NCI-H1436 treated with DMSO at 0.1 percent for 48 hours (cell line): Measurements from ENCODE around the gene SPAG9.

ENCODE experiments used
- DNase-seq: peaks from one replicate; lab custom pipeline; 2025; lab: John Stamatoyannopoulos, UW

The SPAG9 gene, protein sequence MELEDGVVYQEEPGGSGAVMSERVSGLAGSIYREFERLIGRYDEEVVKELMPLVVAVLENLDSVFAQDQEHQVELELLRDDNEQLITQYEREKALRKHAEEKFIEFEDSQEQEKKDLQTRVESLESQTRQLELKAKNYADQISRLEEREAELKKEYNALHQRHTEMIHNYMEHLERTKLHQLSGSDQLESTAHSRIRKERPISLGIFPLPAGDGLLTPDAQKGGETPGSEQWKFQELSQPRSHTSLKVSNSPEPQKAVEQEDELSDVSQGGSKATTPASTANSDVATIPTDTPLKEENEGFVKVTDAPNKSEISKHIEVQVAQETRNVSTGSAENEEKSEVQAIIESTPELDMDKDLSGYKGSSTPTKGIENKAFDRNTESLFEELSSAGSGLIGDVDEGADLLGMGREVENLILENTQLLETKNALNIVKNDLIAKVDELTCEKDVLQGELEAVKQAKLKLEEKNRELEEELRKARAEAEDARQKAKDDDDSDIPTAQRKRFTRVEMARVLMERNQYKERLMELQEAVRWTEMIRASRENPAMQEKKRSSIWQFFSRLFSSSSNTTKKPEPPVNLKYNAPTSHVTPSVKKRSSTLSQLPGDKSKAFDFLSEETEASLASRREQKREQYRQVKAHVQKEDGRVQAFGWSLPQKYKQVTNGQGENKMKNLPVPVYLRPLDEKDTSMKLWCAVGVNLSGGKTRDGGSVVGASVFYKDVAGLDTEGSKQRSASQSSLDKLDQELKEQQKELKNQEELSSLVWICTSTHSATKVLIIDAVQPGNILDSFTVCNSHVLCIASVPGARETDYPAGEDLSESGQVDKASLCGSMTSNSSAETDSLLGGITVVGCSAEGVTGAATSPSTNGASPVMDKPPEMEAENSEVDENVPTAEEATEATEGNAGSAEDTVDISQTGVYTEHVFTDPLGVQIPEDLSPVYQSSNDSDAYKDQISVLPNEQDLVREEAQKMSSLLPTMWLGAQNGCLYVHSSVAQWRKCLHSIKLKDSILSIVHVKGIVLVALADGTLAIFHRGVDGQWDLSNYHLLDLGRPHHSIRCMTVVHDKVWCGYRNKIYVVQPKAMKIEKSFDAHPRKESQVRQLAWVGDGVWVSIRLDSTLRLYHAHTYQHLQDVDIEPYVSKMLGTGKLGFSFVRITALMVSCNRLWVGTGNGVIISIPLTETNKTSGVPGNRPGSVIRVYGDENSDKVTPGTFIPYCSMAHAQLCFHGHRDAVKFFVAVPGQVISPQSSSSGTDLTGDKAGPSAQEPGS (N-terminal part only)

DNA sequence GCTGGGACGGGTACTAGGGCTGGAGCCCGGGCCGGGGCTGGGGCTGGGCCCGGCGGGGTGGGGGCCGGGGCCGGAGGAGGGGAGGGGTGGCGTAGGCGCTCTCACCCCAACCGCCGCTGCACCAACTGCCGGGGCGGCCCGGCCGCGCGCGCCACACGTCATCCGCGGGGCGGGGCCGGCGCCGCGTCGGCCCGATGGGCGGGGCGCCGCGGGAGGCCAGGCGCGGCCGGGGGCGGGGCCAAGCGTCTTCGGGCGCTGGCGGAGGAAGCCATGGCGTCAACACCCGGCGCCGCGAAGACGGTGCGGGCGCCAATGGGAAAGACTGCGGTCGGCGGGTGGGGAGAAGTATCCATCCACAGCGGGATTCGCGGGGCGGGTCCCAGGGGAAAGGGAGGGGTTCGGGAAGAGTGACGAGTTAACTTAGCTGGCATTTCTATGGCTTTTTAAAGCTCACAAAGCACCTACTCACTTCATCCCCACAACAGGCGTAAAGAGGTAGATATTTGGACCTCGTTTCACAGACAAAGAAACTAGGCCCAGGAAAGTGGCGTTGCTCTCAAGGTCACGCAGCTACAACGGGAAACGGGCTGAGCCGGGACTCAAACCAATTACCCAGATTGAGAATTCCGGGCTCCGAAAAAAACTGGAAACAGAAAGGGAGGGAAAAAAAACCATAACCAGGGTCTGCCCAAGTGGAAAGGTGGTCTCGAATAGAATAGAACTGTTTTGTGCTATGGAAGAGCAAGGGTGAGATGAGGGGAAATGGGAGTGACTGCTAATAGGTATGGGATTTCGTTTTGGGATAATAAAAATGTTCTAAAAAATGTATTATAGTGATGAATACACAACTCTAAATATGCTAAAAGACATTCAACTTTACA, at the start of gene SPAG9:
SPAG9 (minus strand) TSS at position 130 of the 881 bp plus-strand sequence. CDS start 212 bp downstream, outside the sequence.
- peak; percentile 89 for DNase-seq

DNA sequence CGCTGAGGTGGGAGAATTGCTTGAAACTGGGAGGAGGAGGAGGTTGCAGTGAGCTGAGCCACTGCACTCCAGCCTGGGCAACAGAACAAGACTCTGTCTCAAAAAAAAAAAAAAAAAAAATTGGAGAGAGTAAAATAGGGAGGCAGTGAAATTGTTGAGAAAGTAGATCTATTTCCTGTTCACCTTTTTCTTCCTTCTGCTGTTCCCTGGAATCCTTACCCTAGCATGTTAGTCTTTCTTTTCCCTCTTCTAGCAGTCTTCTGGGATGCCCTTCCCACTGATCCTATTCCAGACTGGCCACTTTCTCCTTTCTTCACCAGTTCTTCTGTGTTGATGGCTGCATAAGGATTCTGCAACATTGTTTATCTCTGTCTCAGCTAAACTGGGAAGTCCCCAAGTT, 48.7 kb upstream of the SPAG9 start:
- DNase-seq = no peak

DNA sequence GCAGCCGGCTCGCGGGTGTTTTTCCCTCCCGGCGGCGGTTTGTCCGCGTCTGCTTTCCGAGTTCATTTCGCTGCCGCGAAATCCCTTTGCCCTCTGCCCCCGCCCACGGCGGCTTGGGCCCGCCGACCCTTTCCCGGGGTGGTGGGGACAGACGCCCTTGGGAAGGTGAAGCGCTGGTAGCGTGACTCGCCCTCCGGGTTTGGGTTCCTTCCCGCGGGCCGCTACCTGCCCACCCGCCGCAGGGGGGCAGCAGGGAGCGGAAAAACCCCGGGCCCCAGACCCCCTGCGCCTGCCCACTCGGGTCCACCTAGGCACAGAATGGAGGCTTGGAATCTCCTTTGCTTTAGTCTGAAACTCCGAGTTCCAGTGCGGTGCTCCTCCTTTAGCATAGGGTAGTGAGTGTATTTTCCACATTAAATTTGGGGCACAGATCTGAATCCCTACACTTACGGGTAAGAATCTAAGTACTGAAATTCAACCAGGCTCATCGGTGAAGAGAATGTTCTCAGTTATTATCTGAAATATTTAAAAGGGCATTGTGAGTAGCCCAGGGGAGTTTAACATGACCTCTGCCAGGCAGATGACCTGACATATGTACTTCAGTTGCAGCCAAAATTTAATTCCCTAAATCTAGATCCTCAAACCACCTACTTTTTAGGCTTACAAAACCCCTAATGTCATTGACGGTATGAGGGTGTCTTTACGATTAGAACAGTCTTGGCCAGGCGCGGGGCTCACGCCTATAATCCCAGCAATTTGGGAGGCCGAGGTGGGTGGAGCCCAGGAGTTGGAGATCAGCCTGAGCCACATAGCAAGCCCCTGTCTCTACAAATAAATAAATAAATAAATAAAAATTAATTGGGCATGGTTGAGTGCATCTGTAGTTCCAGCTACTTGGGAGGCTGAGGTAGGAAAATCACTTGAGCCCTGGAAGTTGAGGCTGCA, 46.6 kb upstream of the SPAG9 start:
- DNase-seq = no peak

DNA sequence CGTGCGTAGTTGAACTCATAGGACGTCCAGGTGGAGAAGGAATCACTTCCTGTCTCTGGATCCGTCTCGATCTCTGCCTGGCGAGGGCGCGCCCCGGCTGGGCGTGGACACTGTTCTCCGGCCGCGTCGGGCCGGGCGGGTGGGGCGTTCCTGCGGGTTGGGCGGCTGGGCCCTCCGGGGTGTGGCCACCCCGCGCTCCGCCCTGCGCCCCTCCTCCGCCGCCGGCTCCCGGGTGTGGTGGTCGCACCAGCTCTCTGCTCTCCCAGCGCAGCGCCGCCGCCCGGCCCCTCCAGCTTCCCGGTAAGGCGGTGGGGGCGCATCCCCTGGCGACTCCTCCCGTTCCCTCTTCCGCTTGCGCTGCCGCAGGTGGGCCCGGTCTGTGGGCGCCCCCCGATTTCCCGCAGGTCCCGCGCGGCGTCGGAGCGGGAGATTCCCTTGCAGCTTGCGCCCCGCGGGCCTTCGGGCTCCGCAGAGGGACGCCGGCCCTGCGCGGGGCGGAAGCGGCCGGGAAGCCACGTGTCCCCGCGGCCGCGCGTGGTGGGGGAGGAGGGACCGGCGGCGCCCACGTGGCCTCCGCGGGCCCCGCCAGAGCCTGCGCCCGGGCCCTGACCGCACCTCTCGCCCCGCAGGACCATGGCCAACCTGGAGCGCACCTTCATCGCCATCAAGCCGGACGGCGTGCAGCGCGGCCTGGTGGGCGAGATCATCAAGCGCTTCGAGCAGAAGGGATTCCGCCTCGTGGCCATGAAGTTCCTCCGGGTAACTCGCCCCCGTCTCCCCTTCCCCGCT, 45.7 kb upstream of the SPAG9 start, which contains the start of gene NME2:
NME2 (plus strand) TSS at position 214 of the 789 bp plus-strand sequence; CDS start at position 634, 420 bp downstream.
- DNase-seq = peak; percentile 71

DNA sequence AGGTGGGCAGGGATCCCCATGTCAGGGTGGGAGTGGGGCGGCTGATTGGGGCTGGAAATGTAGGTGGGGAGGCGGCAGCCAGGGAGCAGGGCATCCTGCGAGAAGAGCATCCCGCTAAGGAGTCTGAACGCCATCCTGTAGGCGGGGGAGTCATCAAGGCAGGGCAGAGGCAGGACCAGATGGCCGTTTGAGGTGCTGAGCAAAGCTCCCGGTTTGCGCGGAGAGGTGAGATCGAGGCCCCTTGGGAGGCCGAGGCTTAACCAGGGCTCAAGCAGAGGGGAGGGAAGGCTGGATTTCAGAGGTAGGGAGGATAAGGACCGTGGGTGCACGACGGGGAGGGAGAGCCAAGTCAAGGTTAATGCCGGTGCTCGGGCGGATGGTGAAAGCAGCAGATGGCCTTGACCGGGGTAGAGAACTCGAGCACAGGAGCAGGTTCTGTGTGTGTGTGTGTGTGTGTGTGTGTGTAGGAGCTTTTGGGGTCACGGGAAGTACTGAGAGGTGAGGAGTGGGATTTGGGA, 45.1 kb upstream of the SPAG9 start:
- no peak for DNase-seq

DNA sequence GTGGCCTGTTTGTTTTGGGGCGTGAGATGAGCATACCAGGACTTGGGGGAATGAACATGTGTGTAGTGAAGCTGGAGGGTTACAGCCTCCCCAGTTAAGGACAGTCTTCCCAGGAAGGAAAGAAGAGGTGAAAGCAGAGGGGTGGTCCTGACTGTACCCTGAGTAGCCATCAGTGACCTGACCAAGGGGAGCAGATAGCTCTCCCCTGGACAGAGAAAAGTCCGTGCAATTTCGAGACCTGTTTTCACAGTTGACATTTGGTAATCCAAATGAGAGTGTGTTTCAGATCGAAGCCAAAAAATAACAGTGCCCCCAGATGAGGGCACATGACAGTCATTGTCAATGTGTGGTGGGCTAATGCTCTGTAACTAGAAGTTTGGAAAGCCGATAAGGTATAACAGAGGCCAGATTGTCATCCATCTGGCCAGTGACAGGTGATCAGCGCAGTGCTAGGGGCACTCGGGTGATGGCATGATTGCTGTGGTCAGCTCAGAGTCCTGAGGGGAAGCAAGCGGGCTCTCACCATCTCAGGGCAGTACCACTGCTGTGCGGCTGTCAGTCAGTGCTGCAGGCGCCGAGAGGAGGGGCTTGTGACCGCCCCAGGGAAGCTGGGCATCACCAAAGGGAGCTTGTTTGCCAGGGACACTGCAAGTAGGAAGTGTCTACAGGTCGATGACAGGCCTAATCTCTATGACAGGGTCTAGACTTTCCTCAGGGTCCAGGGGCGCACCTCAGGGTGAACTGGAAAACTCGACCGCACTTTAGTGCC, 44.4 kb upstream of the SPAG9 start:
- no peak for DNase-seq

DNA sequence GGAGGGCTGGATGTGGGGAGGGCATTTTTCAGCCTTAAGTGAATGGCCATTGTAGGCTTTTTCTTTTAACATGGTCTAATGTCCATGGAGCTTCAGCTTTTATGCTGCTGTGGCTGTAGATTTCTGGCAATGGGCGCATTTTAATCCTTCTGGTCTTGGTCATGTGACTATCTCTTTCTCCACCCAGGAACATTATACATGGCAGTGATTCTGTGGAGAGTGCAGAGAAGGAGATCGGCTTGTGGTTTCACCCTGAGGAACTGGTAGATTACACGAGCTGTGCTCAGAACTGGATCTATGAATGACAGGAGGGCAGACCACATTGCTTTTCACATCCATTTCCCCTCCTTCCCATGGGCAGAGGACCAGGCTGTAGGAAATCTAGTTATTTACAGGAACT, 40.9 kb upstream of the SPAG9 start:
- no peak for DNase-seq

DNA sequence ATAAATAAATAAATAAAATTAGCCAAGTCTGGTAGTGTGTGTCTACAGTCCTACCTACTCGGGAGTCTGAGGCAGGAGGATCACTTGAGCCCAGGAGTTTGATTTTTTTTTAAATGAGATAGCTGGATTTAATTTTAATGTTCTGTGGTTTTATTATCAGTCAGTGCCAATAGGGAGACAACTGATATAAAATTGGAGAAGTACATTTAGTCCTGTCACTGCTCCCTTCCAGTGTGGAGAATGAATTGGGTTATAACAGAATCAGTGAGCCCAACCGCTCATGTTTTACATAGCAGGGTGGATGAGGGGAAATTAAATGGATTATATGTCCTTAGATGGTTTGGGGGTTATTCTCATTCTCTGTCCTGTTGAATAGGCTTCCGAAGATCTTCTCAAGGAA, 38.9 kb upstream of the SPAG9 start:
- DNase-seq = no peak

DNA sequence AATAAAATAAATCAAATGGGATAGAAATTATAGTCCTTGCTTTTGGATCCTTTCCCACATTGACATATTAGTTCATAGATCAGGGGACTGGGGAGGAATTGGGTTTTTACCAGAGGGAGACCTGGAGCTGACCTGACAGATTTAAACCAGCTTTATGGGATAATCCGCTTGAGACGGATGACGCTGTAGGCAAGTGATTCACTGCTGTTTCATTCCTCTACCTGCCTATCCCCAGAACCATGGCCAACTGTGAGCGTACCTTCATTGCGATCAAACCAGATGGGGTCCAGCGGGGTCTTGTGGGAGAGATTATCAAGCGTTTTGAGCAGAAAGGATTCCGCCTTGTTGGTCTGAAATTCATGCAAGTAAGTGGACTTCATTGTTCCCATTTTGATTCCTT, 34.7 kb upstream of the SPAG9 start:
- no peak for DNase-seq

DNA sequence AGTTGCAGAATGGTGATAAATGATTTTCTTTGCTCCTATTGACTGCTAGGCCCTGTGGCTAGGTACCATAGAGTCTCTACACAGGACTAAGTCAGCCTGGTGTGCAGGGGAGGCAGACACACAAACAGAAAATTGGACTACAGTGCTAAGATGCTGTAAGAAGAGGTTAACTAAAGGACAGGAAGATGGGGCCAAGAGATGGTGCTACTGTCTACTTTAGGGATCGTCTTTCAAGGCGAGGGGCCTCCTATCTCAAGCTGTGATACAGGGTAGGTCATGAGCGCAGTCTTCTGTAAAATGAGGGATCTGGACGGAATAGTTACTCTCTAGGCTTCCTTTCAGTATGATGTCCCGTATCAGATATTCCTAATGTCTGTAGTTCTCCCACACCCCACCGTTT, 33.5 kb upstream of the SPAG9 start:
- no peak for DNase-seq

DNA sequence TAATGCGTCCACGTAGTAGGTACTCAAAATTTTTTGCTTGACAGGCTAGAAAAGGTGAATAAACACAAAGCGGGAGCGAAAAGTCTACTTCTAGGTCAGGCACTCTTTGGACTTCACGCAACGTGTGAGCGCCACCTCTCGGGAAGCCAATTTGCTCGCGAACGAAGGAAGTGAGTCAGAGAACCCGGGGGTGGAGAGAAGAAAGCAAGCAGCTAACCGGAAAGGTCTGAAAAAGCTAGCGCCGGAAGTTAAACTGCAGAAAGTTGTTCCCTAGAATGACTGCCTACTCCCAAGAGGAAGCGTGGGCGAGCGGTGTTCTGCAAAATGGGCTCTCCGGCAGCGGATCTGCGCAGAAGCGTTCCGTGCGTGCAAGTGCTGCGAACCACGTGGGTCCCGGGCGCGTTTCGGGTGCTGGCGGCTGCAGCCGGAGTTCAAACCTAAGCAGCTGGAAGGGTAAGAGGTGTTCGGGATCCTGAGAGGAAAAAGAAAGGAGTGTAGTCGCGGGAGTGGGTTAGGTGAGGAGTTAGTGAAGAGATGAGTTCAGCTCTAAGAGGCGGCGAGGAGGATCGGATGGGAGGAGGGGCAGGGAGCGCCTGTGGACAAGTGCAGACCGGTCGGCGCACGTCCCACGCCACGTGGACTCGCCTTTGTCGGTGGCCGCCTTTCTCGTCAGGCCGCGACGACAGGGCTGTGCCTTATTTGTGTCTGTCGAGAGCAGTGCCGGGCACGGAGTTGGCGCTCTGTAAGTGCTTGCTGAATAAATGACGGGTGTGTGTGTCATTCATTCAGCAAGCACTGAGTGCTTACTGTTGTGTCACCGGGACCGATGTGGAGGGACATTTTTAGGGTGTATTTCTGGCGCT, 32.8 kb upstream of the SPAG9 start, which contains the start of gene NME1:
NME1 (plus strand) TSS at position 350 of the 863 bp plus-strand sequence. CDS start 2,096 bp downstream, outside the sequence.
- peak; percentile 99 for DNase-seq

DNA sequence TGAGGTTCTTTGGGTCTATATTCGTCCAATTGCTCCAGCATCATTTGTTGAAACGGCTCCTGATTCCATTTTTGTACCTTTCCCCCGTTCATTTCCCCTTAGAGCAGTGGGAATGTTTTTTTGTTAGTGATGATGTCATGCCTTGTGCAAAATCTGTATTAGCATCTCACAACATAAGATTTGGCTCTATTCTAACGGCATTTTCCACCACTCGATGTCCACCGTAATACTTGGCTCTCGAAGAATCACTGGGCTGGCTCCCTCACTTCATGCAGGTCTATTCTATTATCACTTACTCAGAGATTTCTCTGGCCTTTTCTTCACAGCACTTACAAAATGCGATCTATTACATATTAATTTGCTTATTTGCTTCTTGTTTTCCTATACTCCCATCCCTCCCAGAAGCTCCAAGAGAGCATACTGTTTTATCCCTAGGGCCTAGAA, 32.1 kb upstream of the SPAG9 start:
- DNase-seq = no peak

DNA sequence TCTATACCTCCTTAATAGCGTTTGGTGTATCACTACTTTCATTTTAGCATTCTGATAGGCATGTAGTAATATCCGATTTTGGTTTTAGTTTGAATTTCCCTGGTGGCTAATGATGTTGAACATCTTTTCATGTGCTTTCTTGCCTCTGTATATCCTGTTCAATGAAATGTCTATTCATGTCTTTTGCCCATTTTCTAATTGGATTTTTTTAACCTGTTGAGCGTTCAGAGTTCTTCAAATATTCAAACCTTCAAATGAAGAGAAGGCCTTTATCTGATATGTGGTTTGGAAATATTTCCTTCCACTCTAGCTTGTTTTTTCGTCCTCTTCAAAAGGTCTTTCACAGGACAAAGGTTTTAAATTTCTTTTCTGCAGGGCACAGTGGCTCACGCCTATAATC, 30.3 kb upstream of the SPAG9 start:
- no peak for DNase-seq

DNA sequence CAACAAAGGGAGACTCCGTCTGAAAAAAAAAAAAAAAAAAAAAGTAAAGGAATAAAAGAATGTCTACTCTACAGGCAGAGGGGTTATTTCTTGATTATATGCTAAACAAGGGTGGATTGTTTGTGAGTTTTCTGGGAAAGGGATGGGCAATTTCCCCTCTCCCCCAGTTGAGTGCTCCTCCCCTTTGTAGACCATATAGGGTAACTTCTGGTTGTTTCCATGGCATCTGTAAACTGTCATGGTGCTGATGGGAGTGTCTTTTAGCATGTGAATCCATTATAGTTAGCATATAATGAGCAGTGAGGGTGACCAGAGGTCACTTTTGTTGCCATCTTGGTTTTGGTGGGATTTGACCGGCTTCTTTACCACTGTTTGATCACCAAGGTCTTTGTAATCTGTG, 28.5 kb upstream of the SPAG9 start:
- no peak for DNase-seq

DNA sequence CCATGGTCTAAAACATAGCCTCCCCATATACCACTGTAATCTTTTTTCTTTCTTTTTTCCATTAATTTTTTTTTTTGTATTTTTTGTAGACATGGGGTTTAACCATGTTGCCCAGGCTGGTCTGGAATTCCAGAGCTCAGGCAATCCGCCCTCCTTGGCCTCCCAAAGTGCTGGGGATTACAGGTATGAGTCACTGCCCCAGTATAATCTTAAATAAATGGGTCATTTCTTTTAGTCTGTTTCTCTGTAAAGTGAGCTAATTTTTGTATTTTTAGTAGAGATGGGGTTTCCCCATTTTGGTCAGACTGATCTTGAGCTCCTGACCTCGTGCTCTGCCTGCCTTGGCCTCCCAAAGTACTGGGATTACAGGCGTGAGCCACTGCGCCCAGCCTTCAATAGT, 27.0 kb upstream of the SPAG9 start:
- DNase-seq = no peak

DNA sequence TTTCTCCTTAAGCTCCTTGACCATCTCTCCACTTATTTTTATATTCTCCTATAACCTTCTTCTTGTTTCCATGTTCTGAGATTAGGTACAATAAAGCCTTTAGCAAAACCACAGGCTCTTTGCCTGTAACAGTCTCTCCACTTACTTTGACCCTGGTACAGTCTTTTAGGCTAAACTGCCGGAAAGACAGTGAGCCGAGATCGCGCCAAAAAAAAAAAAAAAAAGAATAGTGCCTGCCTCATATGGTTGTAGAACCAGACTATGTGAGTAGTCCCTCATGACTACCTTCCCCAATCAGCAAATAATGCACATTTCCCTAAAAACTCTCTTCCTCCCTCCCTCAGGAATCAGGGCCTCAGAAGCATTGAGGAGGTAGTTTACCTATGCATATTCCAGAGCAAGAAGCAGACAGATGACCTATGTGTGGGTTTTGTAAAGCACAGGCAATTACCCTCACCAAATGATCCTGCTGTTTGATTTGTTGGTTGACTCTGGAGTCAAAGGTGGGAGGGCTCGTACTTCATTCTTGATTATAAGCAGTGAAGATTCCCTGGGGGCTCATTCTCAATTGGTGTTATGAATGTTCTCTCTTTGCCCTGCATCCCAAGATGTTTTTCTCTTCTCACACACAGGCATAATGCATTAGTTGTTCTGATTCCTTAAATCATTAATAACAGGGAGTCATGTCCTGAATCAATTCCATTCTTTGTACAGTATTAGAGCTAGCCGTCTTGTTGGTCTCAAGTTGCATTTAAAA, 23.8 kb upstream of the SPAG9 start:
- DNase-seq = peak; percentile 98
